Measurements from ENCODE around the gene TCF7L1. TPM values are rescaled to one million over a fixed set of nuclear protein-coding genes. Genes with fewer than 3 reads are reported as not detected.

TCF7L1 gene
- total RNA-seq, 2 experiments from 2014 or later = not detected

DNA sequence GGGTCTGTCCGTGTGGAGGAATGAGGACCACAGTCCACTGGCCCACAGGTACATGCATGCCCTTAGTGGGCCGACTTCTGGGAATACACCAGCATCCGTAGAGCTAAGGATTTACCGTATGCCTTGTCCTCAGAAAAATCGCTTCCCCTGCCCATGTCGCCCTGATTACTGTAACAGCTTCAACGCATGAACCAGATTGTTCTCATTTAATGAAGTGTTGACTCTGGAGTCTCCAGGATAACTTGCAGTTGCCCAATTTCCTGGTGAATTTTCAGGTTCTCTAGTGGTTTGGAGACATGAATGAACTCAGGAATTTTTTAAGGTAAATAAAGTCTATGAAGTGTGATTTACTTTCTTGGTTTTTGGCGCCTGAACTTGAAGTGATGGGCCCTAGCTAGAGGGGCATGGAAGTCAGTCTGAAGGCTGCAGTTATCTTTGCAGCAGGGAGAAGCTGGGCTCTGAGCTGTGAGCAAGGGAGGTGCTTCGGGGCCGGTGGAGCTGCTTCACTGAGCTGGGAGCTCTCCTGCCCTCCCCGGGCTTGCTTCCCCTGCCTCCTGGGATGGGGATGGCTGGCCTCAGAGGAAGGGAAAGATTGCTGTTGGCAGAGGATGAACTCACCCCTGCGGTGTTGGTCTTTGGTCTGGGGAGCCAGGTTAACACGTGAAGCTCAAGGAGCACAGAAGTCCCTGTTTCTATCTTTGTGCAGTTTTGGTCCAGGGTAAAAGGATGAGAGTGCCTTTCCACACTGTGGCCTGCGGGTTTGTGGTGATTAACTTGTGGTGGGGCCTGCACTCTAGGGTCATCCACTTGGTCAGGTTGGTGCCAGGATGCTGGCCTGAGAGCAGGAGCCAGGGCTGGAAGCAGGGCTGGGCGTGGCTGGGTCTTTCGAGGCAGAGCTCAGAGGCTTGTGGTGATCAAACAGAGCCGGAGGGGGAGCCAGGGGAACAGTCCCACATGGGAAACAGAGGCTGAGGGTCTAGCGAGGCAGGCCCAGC, 28.1 kb downstream of the TCF7L1 start:
- Mint-ChIP-seq H3K4me1 (no peaks in the 10 kb centered on the region), H3K27ac (no peak overlapping the region), H3K9me3 (no peaks in the 10 kb centered on the region), H3K36me3 (no peaks in the 10 kb centered on the region), H3K27me3 (peaks cover 19% of the 10 kb centered on the region), H3K4me3 (no peak overlapping the region)
- ATAC-seq (ENCODE audit: low read depth) = no peak
- POLR2A ChIA-PET = no interaction called here
- DNase-seq = no peak

- H3K4me3 Mint-ChIP-seq = no peak overlapping the region
- DNase-seq (no peak), ATAC-seq (ENCODE audit: low read depth) (no peak)
- no peak overlapping the region for H3K27ac Mint-ChIP-seq
- no peaks in the 10 kb centered on the region for H3K4me1 Mint-ChIP-seq
- POLR2A ChIA-PET = no interaction called here
- H3K27me3 Mint-ChIP-seq = peaks cover 22% of the 10 kb centered on the region
- H3K9me3 Mint-ChIP-seq = no peaks in the 10 kb centered on the region
- H3K36me3 Mint-ChIP-seq = no peaks in the 10 kb centered on the region
Observed at GRCh38 chr2:85162746-85163301, 29.6 kb downstream of the TCF7L1 start.

GRCh38 chr2:85163675-85164074, 30.5 kb downstream of the TCF7L1 start:
- Mint-ChIP-seq H3K27me3 (peaks cover 22% of the 10 kb centered on the region), H3K9me3 (no peaks in the 10 kb centered on the region), H3K27ac (no peak overlapping the region), H3K36me3 (no peaks in the 10 kb centered on the region), H3K4me1 (no peaks in the 10 kb centered on the region), H3K4me3 (no peak overlapping the region)
- DNase-seq (no peak), ATAC-seq (ENCODE audit: low read depth) (no peak)
- POLR2A ChIA-PET = no interaction called here

GRCh38 chr2:85164145-85164569, 31.0 kb downstream of the TCF7L1 start:
- H3K9me3 Mint-ChIP-seq = no peaks in the 10 kb centered on the region
- POLR2A ChIA-PET = no interaction called here
- H3K27me3 Mint-ChIP-seq = peaks cover 22% of the 10 kb centered on the region
- H3K36me3 Mint-ChIP-seq = no peaks in the 10 kb centered on the region
- H3K27ac Mint-ChIP-seq = no peak overlapping the region
- H3K4me1 Mint-ChIP-seq = no peaks in the 10 kb centered on the region
- DNase-seq = no peak
- H3K4me3 Mint-ChIP-seq = no peak overlapping the region
- no peak for ATAC-seq (ENCODE audit: low read depth)

GRCh38 chr2:85165088-85165690, 32.0 kb downstream of the TCF7L1 start:
- no peaks in the 10 kb centered on the region for H3K36me3 Mint-ChIP-seq
- ATAC-seq (ENCODE audit: low read depth) (no peak), DNase-seq (no peak)
- no peak overlapping the region for H3K27ac Mint-ChIP-seq
- no peak overlapping the region for H3K4me3 Mint-ChIP-seq
- H3K27me3 Mint-ChIP-seq = peaks cover 22% of the 10 kb centered on the region
- no peaks in the 10 kb centered on the region for H3K4me1 Mint-ChIP-seq
- no peaks in the 10 kb centered on the region for H3K9me3 Mint-ChIP-seq
- POLR2A ChIA-PET = no interaction called here

GRCh38 chr2:85166021-85166420, 32.8 kb downstream of the TCF7L1 start:
- DNase-seq (no peak), ATAC-seq (ENCODE audit: low read depth) (no peak)
- peaks cover 22% of the 10 kb centered on the region for H3K27me3 Mint-ChIP-seq
- no peaks in the 10 kb centered on the region for H3K9me3 Mint-ChIP-seq
- H3K4me1 Mint-ChIP-seq = no peaks in the 10 kb centered on the region
- POLR2A ChIA-PET = no interaction called here
- no peak overlapping the region for H3K4me3 Mint-ChIP-seq
- no peaks in the 10 kb centered on the region for H3K36me3 Mint-ChIP-seq
- no peak overlapping the region for H3K27ac Mint-ChIP-seq

- Mint-ChIP-seq H3K27me3 (peaks cover 17% of the 10 kb centered on the region), H3K4me1 (no peaks in the 10 kb centered on the region), H3K4me3 (no peak overlapping the region), H3K27ac (no peak overlapping the region), H3K36me3 (no peaks in the 10 kb centered on the region), H3K9me3 (no peaks in the 10 kb centered on the region)
- POLR2A ChIA-PET = no interaction called here
- ATAC-seq (ENCODE audit: low read depth) = no peak
- no peak for DNase-seq
Observed at GRCh38 chr2:85167479-85167878, 34.3 kb downstream of the TCF7L1 start.

DNA sequence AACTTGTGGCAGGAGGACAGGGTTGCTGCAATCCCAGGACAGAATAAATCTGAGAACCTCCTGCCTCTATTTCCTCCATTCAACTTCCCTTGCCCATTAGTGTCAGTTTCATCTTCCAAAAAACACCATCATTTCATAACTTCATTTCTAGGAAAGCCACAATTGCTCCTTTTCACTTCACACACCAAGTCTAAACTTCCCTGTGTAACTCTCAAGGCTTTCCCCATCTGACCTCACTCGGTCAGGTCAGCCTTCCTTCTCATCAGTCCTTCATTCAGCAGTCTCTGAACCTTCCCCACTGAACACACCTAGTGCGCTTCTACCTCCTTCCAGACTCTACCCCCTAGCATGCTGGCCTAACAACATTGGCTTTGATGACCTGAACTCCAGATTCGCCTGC, 35.8 kb downstream of the TCF7L1 start:
- H3K9me3 Mint-ChIP-seq = no peaks in the 10 kb centered on the region
- POLR2A ChIA-PET = no interaction called here
- H3K4me3 Mint-ChIP-seq = no peak overlapping the region
- no peaks in the 10 kb centered on the region for H3K36me3 Mint-ChIP-seq
- no peak for ATAC-seq (ENCODE audit: low read depth)
- no peaks in the 10 kb centered on the region for H3K4me1 Mint-ChIP-seq
- no peak overlapping the region for H3K27ac Mint-ChIP-seq
- H3K27me3 Mint-ChIP-seq = peaks cover 15% of the 10 kb centered on the region
- DNase-seq = no peak

- Mint-ChIP-seq H3K27me3 (peaks cover 9% of the 10 kb centered on the region), H3K27ac (no peak overlapping the region), H3K4me1 (no peaks in the 10 kb centered on the region), H3K36me3 (no peaks in the 10 kb centered on the region), H3K4me3 (no peak overlapping the region), H3K9me3 (no peaks in the 10 kb centered on the region)
- DNase-seq (no peak), ATAC-seq (ENCODE audit: low read depth) (no peak)
- POLR2A ChIA-PET = no interaction called here
Observed at GRCh38 chr2:85169581-85169980, 36.4 kb downstream of the TCF7L1 start.

DNA sequence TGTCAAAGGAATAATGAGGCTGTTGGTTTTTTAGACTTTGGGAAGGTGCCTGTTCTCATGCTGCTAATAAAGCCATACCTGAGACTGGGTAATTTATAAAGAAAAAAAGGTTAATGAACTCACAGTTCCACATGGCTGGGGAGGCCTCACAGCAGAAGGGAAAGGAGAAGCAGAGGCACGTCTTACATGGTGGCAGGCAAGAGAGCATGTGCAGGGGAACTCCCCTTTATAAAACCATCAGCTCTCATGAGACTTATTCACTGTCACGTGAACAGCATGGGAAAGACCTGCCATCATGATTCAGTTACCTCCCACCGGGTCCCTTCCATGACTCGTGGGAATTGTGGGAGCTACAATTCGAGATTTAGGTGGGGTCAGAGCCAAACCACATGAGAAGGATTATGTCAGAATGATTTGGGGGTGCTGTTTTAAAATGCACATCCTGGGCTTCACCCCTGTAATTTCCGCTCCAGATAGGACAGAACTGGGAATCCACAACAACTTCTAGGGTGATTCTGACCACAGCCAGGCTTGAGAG, 37.8 kb downstream of the TCF7L1 start:
- DNase-seq (no peak), ATAC-seq (ENCODE audit: low read depth) (no peak)
- Mint-ChIP-seq H3K4me1 (no peaks in the 10 kb centered on the region), H3K27ac (no peak overlapping the region), H3K27me3 (peaks cover 9% of the 10 kb centered on the region), H3K4me3 (no peak overlapping the region), H3K9me3 (no peaks in the 10 kb centered on the region), H3K36me3 (no peaks in the 10 kb centered on the region)
- POLR2A ChIA-PET = no interaction called here

DNA sequence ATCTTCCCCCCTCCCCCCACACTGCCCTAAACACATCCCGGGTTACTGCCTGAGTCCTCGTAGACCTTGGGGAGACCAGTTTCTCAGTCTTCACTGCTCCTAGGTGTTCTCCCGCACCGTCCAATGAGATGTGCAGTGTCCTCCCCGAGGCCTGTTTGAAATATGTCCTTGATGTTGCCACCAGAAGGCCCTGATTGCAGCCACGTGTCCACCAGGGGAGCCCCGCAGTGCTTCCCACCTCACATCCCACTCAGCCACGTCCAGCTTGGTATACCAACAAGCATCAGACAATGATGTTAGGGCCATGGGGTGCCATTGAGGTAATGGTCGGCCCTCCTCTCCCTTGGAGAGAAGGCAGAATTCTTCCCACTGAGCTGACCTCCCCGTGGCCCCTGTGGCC, 38.7 kb downstream of the TCF7L1 start:
- Mint-ChIP-seq H3K27me3 (peaks cover 12% of the 10 kb centered on the region), H3K4me3 (no peak overlapping the region), H3K4me1 (no peaks in the 10 kb centered on the region), H3K9me3 (no peaks in the 10 kb centered on the region), H3K27ac (no peak overlapping the region), H3K36me3 (no peaks in the 10 kb centered on the region)
- DNase-seq = no peak
- POLR2A ChIA-PET = no interaction called here
- ATAC-seq (ENCODE audit: low read depth) = no peak

- no peak overlapping the region for H3K4me3 Mint-ChIP-seq
Observed at GRCh38 chr2:85173909-85174308, 40.7 kb downstream of the TCF7L1 start.

GRCh38 chr2:85174943-85175342, 41.8 kb downstream of the TCF7L1 start:
- POLR2A ChIA-PET = no interaction called here
- Mint-ChIP-seq H3K27me3 (peaks cover 16% of the 10 kb centered on the region), H3K36me3 (no peaks in the 10 kb centered on the region), H3K9me3 (no peaks in the 10 kb centered on the region), H3K4me1 (peaks cover 2% of the 10 kb centered on the region), H3K27ac (no peak overlapping the region), H3K4me3 (no peak overlapping the region)
- no peak for ATAC-seq (ENCODE audit: low read depth)
- no peak for DNase-seq

More at GRCh38 chr2:85173909-85174308, 40.7 kb downstream of the TCF7L1 start:
- Mint-ChIP-seq H3K36me3 (no peaks in the 10 kb centered on the region), H3K27me3 (peaks cover 14% of the 10 kb centered on the region), H3K9me3 (no peaks in the 10 kb centered on the region), H3K4me1 (peaks cover 2% of the 10 kb centered on the region), H3K27ac (no peak overlapping the region)
- no peak for DNase-seq
- POLR2A ChIA-PET = no interaction called here
- no peak for ATAC-seq (ENCODE audit: low read depth)
